GM19463 (cell line): ENCODE data around the gene MGA.

Experiments
- ATAC-seq: cut with Tn5 transposase; IDR thresholded peaks from one replicate; pipeline ENCODE4 v1.9.1; 2021; ENCODE audit warnings: mild to moderate bottlenecking, moderate library complexity; ENCODE audit not compliant: unreplicated experiment

MGA gene

GRCh38 chr15:41780266-41780665, 120.1 kb downstream of the MGA start:
- ATAC-seq = no peak

GRCh38 chr15:41780727-41781126, 120.5 kb downstream of the MGA start:
- no peak for ATAC-seq

GRCh38 chr15:41782371-41783282, 122.4 kb downstream of the MGA start:
- peak; percentile 76 for ATAC-seq

- no peak for ATAC-seq
Observed at GRCh38 chr15:41783296-41783695, 123.1 kb downstream of the MGA start.

GRCh38 chr15:41788262-41788661, 128.1 kb downstream of the MGA start:
- ATAC-seq = no peak

- no peak for ATAC-seq
Observed at GRCh38 chr15:41789236-41789635, 129.0 kb downstream of the MGA start.

- no peak for ATAC-seq
Observed at GRCh38 chr15:41789662-41790061, 129.5 kb downstream of the MGA start.

GRCh38 chr15:41790169-41790568, 130.0 kb downstream of the MGA start:
- ATAC-seq = no peak

GRCh38 chr15:41790756-41791546, 130.7 kb downstream of the MGA start:
- ATAC-seq = no peak

- ATAC-seq = no peak
Observed at GRCh38 chr15:41791547-41791937, 131.3 kb downstream of the MGA start.

- no peak for ATAC-seq
Observed at GRCh38 chr15:41792000-41792637, 131.9 kb downstream of the MGA start.

GRCh38 chr15:41794081-41794480, 133.9 kb downstream of the MGA start:
- no peak for ATAC-seq

- ATAC-seq = no peak
Observed at GRCh38 chr15:41795996-41796856, 136.0 kb downstream of the MGA start.

GRCh38 chr15:41797201-41797944, 137.2 kb downstream of the MGA start:
- ATAC-seq = no peak

GRCh38 chr15:41798607-41799487, 138.6 kb downstream of the MGA start:
- ATAC-seq = peak; percentile 41

- ATAC-seq = peak; percentile 45
Observed at GRCh38 chr15:41799488-41799805, 139.2 kb downstream of the MGA start.

- ATAC-seq = no peak
Observed at GRCh38 chr15:41801185-41801584, 141.0 kb downstream of the MGA start.

- no peak for ATAC-seq
Observed at GRCh38 chr15:41801850-41802455, 141.7 kb downstream of the MGA start.

GRCh38 chr15:41804361-41804760, 144.2 kb downstream of the MGA start:
- no peak for ATAC-seq
